Measurements from ENCODE around the gene LMO2. TPM values are rescaled to one million over a fixed set of nuclear protein-coding genes. Genes with fewer than 3 reads are reported as not detected.

Gene LMO2
- total RNA-seq (2022; extraction: Qiagen RNA extraction): 0.36 to 1.1 TPM (median 0.72 TPM) in 5 replicates

GRCh38 chr11:33891714-33892327 lies at the start of gene LMO2:
Gene LMO2 (minus strand): TSS chr11:33892076. CDS start chr11:33869716, 22,360 bp downstream.

Other genes with a start within 250 kb of the LMO2 start
- gene C11orf91, start 191.2 kb downstream of the LMO2 start, total RNA-seq (2022; extraction: Qiagen RNA extraction): 1.4 to 2.0 TPM (median 1.5 TPM) in 5 replicates
- 822 to 1,017 TPM (median 944 TPM) in 5 replicates for gene CD59, start 155.7 kb downstream of the LMO2 start, total RNA-seq (2022; extraction: Qiagen RNA extraction)
- 19.2 to 28.1 TPM (median 26.1 TPM) in 5 replicates for gene FBXO3, start 117.6 kb downstream of the LMO2 start, total RNA-seq (2022; extraction: Qiagen RNA extraction)
- 131 to 166 TPM (median 139 TPM) in 5 replicates for gene CAPRIN1, start 159.7 kb upstream of the LMO2 start, total RNA-seq (2022; extraction: Qiagen RNA extraction)
- 45.3 to 51.9 TPM (median 49.3 TPM) in 5 replicates for gene NAT10, start 213.6 kb upstream of the LMO2 start, total RNA-seq (2022; extraction: Qiagen RNA extraction)

Data from A549 treated with Mapracorat at 1 μM for 4 hours (cell line).